K562 (cell line): Measurements from ENCODE around the gene HMCN2. TPM values are rescaled to one million over a fixed set of nuclear protein-coding genes. Genes with fewer than 3 reads are reported as not detected.

Source experiments
- ATAC-seq: fragments of 200-7000 bp; cut with Tn5 transposase; 3 replicates; pipeline ENCODE4 v1.9.1; 2020; ENCODE audit warnings: moderate library complexity
- BruUV-seq: library from RNA; stranded (reverse); fragments of 400-500 nt; replicated peaks from 2 replicates; lab custom pipeline; 2021; lab: Mats Ljungman, UMichigan
- CTCF ChIA-PET: fragments of 300-600 bp; formaldehyde crosslinking; extraction: SDS; loops from one replicate; lab custom pipeline; 2021; ENCODE audit warnings: low intra/inter-chr PET ratio; lab: Yijun Ruan, JAX
- POLR2A ChIA-PET: fragments of 300-600, 350-650 bp; sonication (Branson Sonifier 250); formaldehyde crosslinking; extraction: SDS; loops from one replicate; lab custom pipeline; 2021; ENCODE audit warnings: antibody characterized with exemption, inconsistent platforms; lab: Yijun Ruan, JAX
- DNase-seq, 4 experiments: peaks; one replicate each; pipeline versions ENCODE4 v3.0.0 to v3.0.0-alpha.2; 2011 to 2018; ENCODE audit warnings: low spot score in 3 of 4, mixed read lengths in 3 of 4; ENCODE audit errors: extremely low read depth in 1 of 4
- FAIRE-seq: peaks from 2 replicates; lab custom pipeline; 2011; peaks lifted over from hg19 to GRCh38; lab: Jason Lieb, UNC
- H2AFZ ChIP-seq: 2 replicates; pipeline ENCODE4 v1.6.0; 2011; ENCODE audit warnings: low read depth, low read length, control low read depth, inconsistent platforms
- H3K27ac ChIP-seq: fragments of 200-600 bp; 3 replicates; pipeline ENCODE4 v1.8.0; 2011; ENCODE audit warnings: low read depth, mild to moderate bottlenecking, control low read depth, inconsistent platforms, low read length, moderate library complexity, mixed read lengths; ENCODE audit errors: extremely low read depth
- H3K27me3 ChIP-seq, 2 experiments: fragments of 300-600 bp in 1 of 2; 2 replicates in 1 of 2; 3 replicates in 1 of 2; pipeline versions ENCODE4 v1.6.0 to v1.8.0; 2011; ENCODE audit warnings: inconsistent platforms in 2 of 2, low read length in 2 of 2, mild to moderate bottlenecking in 1 of 2, mixed read lengths in 1 of 2, moderate library complexity in 1 of 2; ENCODE audit not compliant: control insufficient read depth in 2 of 2, insufficient read depth in 2 of 2
- H3K36me3 ChIP-seq: fragments of 300-600 bp; 3 replicates; pipeline ENCODE4 v1.8.0; 2011; ENCODE audit warnings: mild to moderate bottlenecking, low read length, inconsistent platforms; ENCODE audit not compliant: control insufficient read depth, insufficient read depth
- H3K4me1 ChIP-seq, 2 experiments: fragments of 200-600 bp in 1 of 2; replicated peaks in 1 of 2; 2 replicates in 1 of 2; 3 replicates in 1 of 2; pipeline versions ENCODE4 v1.5.1 to v1.8.0; 2011; ENCODE audit warnings: inconsistent platforms in 2 of 2, low read length in 2 of 2, mild to moderate bottlenecking in 1 of 2, mixed read lengths in 1 of 2, moderate library complexity in 1 of 2; ENCODE audit not compliant: control insufficient read depth in 2 of 2, insufficient read depth in 2 of 2
- H3K4me2 ChIP-seq: 2 replicates; pipeline ENCODE4 v1.6.1; 2011; ENCODE audit warnings: low read length, control low read depth, inconsistent platforms, mixed read lengths; ENCODE audit not compliant: insufficient read depth
- H3K4me3 ChIP-seq: fragments of 200-600 bp; sonication (generic), shearing (Covaris generic); 2 replicates; pipeline ENCODE4 v1.5.1; 2016; ENCODE audit warnings: control low read depth, inconsistent platforms
- H3K79me2 ChIP-seq: fragments of 200-600 bp; 3 replicates; pipeline ENCODE4 v1.8.0; 2011; ENCODE audit warnings: low read length, inconsistent platforms; ENCODE audit not compliant: control insufficient read depth, insufficient read depth
- H3K9ac ChIP-seq, 2 experiments: 2 replicates each; pipeline versions ENCODE4 v1.6.0 to v1.6.1; 2011; ENCODE audit warnings: low read depth in 2 of 2, low read length in 2 of 2, control low read depth in 1 of 2, inconsistent platforms in 1 of 2, mild to moderate bottlenecking in 1 of 2, mixed read lengths in 1 of 2; ENCODE audit not compliant: insufficient read depth in 1 of 2
- H3K9me1 ChIP-seq: one replicate; pipeline ENCODE4 v1.6.0; 2011; ENCODE audit warnings: inconsistent platforms, mild to moderate bottlenecking, low read length, moderate library complexity; ENCODE audit not compliant: control insufficient read depth, insufficient read depth
- H3K9me3 ChIP-seq: replicated peaks from 2 replicates; pipeline ENCODE4 v1.5.1; 2011; ENCODE audit warnings: low read depth, low read length, inconsistent platforms; ENCODE audit not compliant: control insufficient read depth, insufficient read depth
- H4K20me1 ChIP-seq: replicated peaks from 2 replicates; pipeline ENCODE4 v1.6.1; 2011; ENCODE audit warnings: low read length, inconsistent platforms, mixed read lengths; ENCODE audit not compliant: control insufficient read depth, insufficient read depth
- ZNF707 ChIP-seq: fragments of 250-450 bp; sonication (Bioruptor Pico); conservative IDR thresholded peaks from 2 replicates; pipeline ENCODE4 v1.8.0; 2022; ENCODE audit warnings: inconsistent platforms, mild to moderate bottlenecking, moderate library complexity
- WGBS: fragments of 100-300 bp; shearing (Covaris generic); methylation state at CpG from one replicate; pipeline ENCODE4 v1.1.6; 2016; ENCODE audit warnings: low coverage, mixed read lengths; ENCODE audit not compliant: insufficient coverage; ENCODE audit errors: missing lambda C conversion rate; 5-methylcytosine and 5-hydroxymethylcytosine counted together
- in situ Hi-C: fragments of 300-500 bp; cut with MboI; formaldehyde crosslinking; loops from 4 replicates; pipeline ENCODE4 v1.15.0; 2018; ENCODE audit warnings: inconsistent platforms, mixed read lengths
- intact Hi-C: fragments of 100-400 bp; cut with micrococcal nuclease; formaldehyde crosslinking; loops from 2 replicates; pipeline ENCODE4 v1.14.2; 2022
- polyA plus RNA-seq, 8 experiments: library from polyadenylated mRNA; depleted of rRNA in 4 of 8; stranded (reverse) in 5 of 8; unstranded in 3 of 8; fragments of >200 nt; fragmentation: Nextera tagmentation in 2 of 8; fragmentation: Illumina TruSeq in 1 of 8; extraction: Ambion mirVana in 2 of 8; extraction: Trizol in 1 of 8; gene quantifications; 2 replicates each; pipeline versions ENCODE4 v1.2.1 to v1.2.3, GENCODE V29; 2011 to 2014; ENCODE audit warnings: inconsistent platforms in 1 of 8, missing spikeins in 1 of 8
- total RNA-seq, 7 experiments: library from RNA; depleted of rRNA in 6 of 7; stranded (reverse); fragments of >200 nt in 6 of 7; fragmentation: Illumina TruSeq in 2 of 7; extraction: Trizol in 2 of 7; gene quantifications; 2 replicates each; pipeline versions ENCODE4 v1.2.1 to v1.2.3, GENCODE V29; 2011 to 2021; ENCODE audit warnings: low replicate concordance in 1 of 7
- TF ChIP-seq, protein P1 (sequence below): fragments of 450-650 bp; formaldehyde crosslinking; IDR thresholded peaks from 2 replicates; pipeline ENCODE4 v1.4.0; 2020; ENCODE audit warnings: mild to moderate bottlenecking, moderate library complexity
- TF ChIP-seq, protein P2 (sequence below): fragments of 250-450 bp; sonication (Bioruptor Pico); IDR thresholded peaks from 2 replicates; pipeline ENCODE4 v1.8.0; 2022; ENCODE audit warnings: inconsistent platforms

HMCN2 gene
- total and polyA plus RNA-seq, 9 of the 15 experiments (the other 6 are each of a cell fraction or from before 2014, with no cell fraction given): 0.01 TPM; not detected in 8

DNA sequence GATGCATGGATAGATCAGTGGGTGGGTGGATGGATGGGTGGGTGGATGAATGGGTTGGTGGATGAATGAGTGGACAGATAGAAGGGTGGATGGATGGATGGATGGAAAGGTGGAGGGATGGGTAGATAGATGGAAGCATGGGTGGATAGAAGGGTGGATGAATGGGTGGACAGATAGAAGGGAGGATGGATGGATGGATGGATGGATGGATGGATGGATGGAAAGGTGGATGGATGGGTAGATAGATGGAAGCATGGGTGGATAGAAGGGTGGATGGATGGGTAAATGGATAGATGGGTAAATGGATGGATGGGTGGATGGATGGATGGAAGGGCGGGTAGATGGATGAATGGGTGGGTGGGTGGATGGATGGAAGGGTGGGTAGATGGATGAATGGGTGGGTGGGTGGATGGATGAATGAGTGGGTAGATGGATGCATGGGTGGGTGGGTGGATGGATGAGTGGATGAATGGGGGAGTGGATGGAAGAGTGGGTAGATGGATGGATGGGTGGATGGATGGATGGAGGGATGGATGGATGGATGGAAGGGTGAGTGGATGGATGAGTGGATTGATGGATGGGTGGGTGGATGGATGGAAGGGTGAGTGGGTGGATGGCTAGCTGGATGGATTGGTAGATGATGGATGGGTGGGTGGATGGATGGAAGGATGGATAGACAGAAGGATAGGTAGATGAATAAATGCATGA lies 91.5 kb downstream of the HMCN2 start (continued):
- TF ChIP-seq, protein P1, sequence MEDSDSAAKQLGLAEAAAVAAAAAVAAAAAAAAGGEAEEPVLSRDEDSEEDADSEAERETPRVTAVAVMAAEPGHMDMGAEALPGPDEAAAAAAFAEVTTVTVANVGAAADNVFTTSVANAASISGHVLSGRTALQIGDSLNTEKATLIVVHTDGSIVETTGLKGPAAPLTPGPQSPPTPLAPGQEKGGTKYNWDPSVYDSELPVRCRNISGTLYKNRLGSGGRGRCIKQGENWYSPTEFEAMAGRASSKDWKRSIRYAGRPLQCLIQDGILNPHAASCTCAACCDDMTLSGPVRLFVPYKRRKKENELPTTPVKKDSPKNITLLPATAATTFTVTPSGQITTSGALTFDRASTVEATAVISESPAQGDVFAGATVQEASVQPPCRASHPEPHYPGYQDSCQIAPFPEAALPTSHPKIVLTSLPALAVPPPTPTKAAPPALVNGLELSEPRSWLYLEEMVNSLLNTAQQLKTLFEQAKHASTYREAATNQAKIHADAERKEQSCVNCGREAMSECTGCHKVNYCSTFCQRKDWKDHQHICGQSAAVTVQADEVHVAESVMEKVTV (CRISPR knock-in tag): no peak
- TF ChIP-seq, all 486 proteins: peak for 0

DNA sequence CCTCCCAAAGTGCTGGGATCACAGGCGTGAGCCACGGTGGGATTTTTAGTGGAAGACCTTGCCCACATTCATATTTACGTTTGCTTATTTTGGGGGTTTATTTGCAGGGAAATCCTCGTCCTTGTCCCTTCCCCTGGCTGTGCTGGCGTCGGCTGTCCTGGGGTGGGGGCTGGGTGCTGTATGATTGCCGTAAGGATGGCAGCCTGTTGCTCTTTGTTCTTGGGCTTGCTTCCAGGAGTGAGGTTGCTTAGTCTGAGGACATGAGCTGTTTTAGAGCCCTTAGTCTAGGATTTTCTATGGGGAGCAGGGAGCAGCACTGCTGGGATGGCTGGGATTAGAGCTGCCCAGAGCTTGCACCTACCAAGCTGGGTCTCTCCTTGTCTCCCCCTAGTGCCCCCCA lies 93.4 kb downstream of the HMCN2 start:
- TF ChIP-seq, protein P2, sequence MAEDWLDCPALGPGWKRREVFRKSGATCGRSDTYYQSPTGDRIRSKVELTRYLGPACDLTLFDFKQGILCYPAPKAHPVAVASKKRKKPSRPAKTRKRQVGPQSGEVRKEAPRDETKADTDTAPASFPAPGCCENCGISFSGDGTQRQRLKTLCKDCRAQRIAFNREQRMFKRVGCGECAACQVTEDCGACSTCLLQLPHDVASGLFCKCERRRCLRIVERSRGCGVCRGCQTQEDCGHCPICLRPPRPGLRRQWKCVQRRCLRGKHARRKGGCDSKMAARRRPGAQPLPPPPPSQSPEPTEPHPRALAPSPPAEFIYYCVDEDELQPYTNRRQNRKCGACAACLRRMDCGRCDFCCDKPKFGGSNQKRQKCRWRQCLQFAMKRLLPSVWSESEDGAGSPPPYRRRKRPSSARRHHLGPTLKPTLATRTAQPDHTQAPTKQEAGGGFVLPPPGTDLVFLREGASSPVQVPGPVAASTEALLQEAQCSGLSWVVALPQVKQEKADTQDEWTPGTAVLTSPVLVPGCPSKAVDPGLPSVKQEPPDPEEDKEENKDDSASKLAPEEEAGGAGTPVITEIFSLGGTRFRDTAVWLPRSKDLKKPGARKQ: no peak
- TF ChIP-seq ZNF707 (CRISPR knock-in tag): peak; percentile 83
- H4K20me1 ChIP-seq: no peaks in the 10 kb centered on the region
- no peaks in the 10 kb centered on the region for H3K9me1 ChIP-seq
- ATAC-seq (no peak), FAIRE-seq (no peak), DNase-seq (no peak)
- H3K36me3 ChIP-seq: no peaks in the 10 kb centered on the region
- no peak overlapping the region for H3K4me2 ChIP-seq
- POLR2A ChIA-PET: interaction anchor here (1.1 kb wide), 1 partner anchor 11 kb away, joined by 6 read pairs; no protein-coding TSS in a partner anchor
- WGBS: 16% methylated on average over 7 of the region's 7 CpGs
- no TSS peak for BruUV-seq
- no peaks in the 10 kb centered on the region for H3K9me3 ChIP-seq
- CTCF ChIA-PET: no interaction called here
- H3K79me2 ChIP-seq: no peaks in the 10 kb centered on the region
- H3K4me3 ChIP-seq: no peak overlapping the region
- peaks cover 6 to 41% of the 10 kb centered on the region in 2 experiments; a peak in 3 of 5 replicates for H3K27me3 ChIP-seq
- H3K4me1 ChIP-seq: peaks cover 0 to 8% of the 10 kb centered on the region in 2 experiments; a peak in 2 of 5 replicates
- H3K9ac ChIP-seq: no peak overlapping the region
- in situ Hi-C loops (no loop called here), intact Hi-C loops (no loop called here)
- H2AFZ ChIP-seq: no peak overlapping the region
- H3K27ac ChIP-seq: no peak overlapping the region
